ENCODE data around the gene PWWP2B.

- TF ChIP-seq, protein P1, sequence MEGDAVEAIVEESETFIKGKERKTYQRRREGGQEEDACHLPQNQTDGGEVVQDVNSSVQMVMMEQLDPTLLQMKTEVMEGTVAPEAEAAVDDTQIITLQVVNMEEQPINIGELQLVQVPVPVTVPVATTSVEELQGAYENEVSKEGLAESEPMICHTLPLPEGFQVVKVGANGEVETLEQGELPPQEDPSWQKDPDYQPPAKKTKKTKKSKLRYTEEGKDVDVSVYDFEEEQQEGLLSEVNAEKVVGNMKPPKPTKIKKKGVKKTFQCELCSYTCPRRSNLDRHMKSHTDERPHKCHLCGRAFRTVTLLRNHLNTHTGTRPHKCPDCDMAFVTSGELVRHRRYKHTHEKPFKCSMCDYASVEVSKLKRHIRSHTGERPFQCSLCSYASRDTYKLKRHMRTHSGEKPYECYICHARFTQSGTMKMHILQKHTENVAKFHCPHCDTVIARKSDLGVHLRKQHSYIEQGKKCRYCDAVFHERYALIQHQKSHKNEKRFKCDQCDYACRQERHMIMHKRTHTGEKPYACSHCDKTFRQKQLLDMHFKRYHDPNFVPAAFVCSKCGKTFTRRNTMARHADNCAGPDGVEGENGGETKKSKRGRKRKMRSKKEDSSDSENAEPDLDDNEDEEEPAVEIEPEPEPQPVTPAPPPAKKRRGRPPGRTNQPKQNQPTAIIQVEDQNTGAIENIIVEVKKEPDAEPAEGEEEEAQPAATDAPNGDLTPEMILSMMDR (conservative IDR thresholded peaks at IDR 0.05; ENCODE audit: low read length): no peak
- no peak for TF ChIP-seq EZH2phosphoT487 (IDR thresholded peaks at IDR 0.05; ENCODE audit: borderline replicate concordance)
Observed at GRCh38 chr10:132381741-132382140, 15.3 kb upstream of the PWWP2B start.

Data from Loucy (cell line).